Breast epithelium (tissue), 3 donors: ENCODE measurements around the gene VAPA.

Experiments
- CTCF ChIP-seq, 3 donors: fragments of 450-650 bp; IDR thresholded peaks; one replicate each; pipeline ENCODE4 v1.5.1; 2016 to 2017; ENCODE audit warnings: antibody characterized with exemption in 3 of 3, mild to moderate bottlenecking in 3 of 3, moderate library complexity in 3 of 3
- POLR2A ChIP-seq: fragments of 450-650 bp; IDR thresholded peaks from one replicate; pipeline ENCODE4 v1.6.1; 2016; ENCODE audit warnings: antibody characterized with exemption, mild to moderate bottlenecking, moderate library complexity

- TF ChIP-seq CTCF (IDR thresholded peaks at IDR 0.05) (no peak), POLR2A (no peak)
These were observed 17.9 kb downstream of the VAPA start for GRCh38 chr18:9931678-9932077.
